ENCODE measurements around the gene PTGFR.

DNA sequence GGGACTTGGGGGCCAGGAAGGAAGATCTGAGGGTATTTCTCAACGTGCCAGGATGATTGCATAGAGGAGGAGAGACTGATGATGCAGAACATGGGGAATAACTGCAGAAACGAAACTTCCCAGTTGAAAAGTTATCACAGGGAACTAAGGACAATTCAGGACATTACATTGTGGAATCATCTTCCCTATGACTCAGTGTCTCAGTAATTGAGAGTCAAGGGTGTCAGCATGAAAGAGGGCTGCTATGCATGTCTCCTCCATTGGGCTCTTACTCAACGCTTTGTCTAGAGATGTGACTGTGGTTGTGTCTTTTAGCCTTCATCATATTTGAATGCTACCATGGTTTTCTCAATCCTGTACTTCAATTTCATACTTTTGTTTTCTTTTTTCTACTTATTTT lies 48.9 kb upstream of the PTGFR start:
- TF ChIP-seq POLR2A (IDR thresholded peaks at IDR 0.05; ENCODE audit: insufficient read depth in 1 of 2, low read depth in 2 of 2, low read length in 2 of 2), result no peak
- TF ChIP-seq, protein P1, sequence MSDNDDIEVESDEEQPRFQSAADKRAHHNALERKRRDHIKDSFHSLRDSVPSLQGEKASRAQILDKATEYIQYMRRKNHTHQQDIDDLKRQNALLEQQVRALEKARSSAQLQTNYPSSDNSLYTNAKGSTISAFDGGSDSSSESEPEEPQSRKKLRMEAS (IDR thresholded peaks at IDR 0.05), result no peak
- TF ChIP-seq, protein P2, sequence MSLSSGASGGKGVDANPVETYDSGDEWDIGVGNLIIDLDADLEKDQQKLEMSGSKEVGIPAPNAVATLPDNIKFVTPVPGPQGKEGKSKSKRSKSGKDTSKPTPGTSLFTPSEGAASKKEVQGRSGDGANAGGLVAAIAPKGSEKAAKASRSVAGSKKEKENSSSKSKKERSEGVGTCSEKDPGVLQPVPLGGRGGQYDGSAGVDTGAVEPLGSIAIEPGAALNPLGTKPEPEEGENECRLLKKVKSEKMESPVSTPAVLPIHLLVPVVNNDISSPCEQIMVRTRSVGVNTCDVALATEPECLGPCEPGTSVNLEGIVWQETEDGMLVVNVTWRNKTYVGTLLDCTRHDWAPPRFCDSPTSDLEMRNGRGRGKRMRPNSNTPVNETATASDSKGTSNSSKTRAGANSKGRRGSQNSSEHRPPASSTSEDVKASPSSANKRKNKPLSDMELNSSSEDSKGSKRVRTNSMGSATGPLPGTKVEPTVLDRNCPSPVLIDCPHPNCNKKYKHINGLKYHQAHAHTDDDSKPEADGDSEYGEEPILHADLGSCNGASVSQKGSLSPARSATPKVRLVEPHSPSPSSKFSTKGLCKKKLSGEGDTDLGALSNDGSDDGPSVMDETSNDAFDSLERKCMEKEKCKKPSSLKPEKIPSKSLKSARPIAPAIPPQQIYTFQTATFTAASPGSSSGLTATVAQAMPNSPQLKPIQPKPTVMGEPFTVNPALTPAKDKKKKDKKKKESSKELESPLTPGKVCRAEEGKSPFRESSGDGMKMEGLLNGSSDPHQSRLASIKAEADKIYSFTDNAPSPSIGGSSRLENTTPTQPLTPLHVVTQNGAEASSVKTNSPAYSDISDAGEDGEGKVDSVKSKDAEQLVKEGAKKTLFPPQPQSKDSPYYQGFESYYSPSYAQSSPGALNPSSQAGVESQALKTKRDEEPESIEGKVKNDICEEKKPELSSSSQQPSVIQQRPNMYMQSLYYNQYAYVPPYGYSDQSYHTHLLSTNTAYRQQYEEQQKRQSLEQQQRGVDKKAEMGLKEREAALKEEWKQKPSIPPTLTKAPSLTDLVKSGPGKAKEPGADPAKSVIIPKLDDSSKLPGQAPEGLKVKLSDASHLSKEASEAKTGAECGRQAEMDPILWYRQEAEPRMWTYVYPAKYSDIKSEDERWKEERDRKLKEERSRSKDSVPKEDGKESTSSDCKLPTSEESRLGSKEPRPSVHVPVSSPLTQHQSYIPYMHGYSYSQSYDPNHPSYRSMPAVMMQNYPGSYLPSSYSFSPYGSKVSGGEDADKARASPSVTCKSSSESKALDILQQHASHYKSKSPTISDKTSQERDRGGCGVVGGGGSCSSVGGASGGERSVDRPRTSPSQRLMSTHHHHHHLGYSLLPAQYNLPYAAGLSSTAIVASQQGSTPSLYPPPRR (CRISPR knock-in tag; IDR thresholded peaks at IDR 0.05; ENCODE audit: borderline replicate concordance), result no peak
- TF ChIP-seq, protein P3, sequence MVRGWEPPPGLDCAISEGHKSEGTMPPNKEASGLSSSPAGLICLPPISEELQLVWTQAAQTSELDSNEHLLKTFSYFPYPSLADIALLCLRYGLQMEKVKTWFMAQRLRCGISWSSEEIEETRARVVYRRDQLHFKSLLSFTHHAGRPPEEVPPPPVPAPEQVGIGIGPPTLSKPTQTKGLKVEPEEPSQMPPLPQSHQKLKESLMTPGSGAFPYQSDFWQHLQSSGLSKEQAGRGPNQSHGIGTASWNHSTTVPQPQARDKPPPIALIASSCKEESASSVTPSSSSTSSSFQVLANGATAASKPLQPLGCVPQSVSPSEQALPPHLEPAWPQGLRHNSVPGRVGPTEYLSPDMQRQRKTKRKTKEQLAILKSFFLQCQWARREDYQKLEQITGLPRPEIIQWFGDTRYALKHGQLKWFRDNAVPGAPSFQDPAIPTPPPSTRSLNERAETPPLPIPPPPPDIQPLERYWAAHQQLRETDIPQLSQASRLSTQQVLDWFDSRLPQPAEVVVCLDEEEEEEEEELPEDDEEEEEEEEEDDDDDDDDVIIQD (CRISPR knock-in tag; IDR thresholded peaks at IDR 0.05; ENCODE audit: low read depth), result no peak
- no peak for TF ChIP-seq POLR2AphosphoS5 (IDR thresholded peaks at IDR 0.05; ENCODE audit: low read depth, low read length)
- no peak for TF ChIP-seq PRMT3 (CRISPR knock-in tag; IDR thresholded peaks at IDR 0.05; ENCODE audit: borderline replicate concordance, low read depth)
- TF ChIP-seq, protein P4, sequence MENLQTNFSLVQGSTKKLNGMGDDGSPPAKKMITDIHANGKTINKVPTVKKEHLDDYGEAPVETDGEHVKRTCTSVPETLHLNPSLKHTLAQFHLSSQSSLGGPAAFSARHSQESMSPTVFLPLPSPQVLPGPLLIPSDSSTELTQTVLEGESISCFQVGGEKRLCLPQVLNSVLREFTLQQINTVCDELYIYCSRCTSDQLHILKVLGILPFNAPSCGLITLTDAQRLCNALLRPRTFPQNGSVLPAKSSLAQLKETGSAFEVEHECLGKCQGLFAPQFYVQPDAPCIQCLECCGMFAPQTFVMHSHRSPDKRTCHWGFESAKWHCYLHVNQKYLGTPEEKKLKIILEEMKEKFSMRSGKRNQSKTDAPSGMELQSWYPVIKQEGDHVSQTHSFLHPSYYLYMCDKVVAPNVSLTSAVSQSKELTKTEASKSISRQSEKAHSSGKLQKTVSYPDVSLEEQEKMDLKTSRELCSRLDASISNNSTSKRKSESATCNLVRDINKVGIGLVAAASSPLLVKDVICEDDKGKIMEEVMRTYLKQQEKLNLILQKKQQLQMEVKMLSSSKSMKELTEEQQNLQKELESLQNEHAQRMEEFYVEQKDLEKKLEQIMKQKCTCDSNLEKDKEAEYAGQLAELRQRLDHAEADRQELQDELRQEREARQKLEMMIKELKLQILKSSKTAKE (CRISPR knock-in tag; IDR thresholded peaks at IDR 0.05; ENCODE audit: borderline replicate concordance), result no peak
- TF ChIP-seq ZNF12 (CRISPR knock-in tag; IDR thresholded peaks at IDR 0.05), result no peak
- TF ChIP-seq TARDBP (CRISPR knock-in tag; IDR thresholded peaks at IDR 0.05), result no peak

Measured in HepG2 (cell line).